Stimulated activated CD4-positive, alpha-beta T cell treated with anti-CD3 and anti-CD28 coated beads, Interleukin-2, amount 100 ng/mL, for 4 hours (primary cell): ENCODE measurements around the gene HMCN1.
"Not testable (repeated sequence)": the region's sequence is repeated elsewhere in the genome, so short reads cannot be mapped to it uniquely, and the experiment has no call there.

Experiments
- DNase-seq: peaks from one replicate; pipeline ENCODE4 v3.0.0-alpha.2; 2020; ENCODE audit warnings: low read depth

The HMCN1 gene

DNA sequence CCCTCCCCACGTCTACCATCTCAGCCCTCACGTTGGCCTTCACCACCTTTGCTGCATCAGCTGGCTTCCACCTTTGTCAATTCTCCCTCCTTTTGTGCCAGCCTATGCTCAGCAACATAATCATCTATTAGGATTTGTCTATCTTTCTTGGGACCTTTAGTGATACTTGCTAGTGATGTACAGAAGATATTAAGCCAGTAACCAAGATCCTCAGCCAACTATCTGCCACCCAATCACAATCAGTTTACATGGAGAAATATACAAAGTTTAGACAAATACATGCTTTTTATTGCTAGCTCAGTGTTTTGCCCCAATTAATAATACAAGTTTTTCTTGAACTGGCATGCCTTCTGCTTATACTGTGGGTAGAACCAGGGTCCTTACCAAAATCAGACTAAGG, 468.6 kb downstream of the HMCN1 start:
- DNase-seq = no peak

DNA sequence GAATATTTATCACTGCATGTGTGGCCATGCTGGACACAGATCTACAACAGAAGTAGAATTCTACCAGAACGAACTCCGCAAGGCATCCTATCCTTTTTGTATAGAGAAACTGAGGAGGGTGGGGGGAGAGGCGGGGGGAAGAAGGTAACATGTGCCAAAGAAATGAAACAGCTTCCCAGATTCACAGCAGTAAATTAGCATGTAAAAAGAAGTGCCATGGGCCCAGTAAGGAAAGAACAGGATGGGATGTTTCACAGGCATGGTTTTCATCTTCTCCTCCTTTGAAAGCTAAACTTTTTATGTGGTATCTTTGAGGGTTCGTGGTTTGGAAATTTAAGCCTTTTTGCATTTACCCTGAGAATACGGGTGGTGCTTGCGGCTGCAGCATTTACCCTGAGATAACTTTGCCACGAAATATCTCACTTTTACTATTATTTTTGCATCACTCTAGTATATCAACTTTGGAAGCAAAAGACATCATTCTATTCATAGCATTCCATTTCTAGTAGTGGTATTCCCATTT, 471.9 kb downstream of the HMCN1 start:
- DNase-seq = no peak

GRCh38 chr1:186207391-186208085, 473.3 kb downstream of the HMCN1 start:
- no peak for DNase-seq

GRCh38 chr1:186208405-186209129, 474.4 kb downstream of the HMCN1 start:
- DNase-seq = no peak

DNA sequence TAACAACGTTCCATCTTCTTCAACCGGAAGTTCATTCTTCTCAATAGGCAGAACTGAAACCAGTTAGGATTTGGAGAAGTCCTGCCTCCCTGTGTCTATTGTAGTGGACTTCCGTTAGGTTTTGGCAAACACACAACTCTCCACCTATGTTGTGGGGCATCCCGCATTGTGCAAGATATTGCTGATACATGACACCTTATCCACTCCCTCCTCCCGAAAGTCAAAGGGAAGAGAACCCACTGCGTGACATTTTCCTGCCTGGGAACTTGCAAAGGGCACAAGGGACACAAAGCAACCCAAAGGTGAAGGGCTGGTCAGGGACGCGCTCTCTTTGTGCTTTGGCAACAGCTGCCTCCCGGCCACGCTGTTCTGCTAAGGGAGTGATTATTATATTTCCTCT, 476.1 kb downstream of the HMCN1 start:
- no peak for DNase-seq

DNA sequence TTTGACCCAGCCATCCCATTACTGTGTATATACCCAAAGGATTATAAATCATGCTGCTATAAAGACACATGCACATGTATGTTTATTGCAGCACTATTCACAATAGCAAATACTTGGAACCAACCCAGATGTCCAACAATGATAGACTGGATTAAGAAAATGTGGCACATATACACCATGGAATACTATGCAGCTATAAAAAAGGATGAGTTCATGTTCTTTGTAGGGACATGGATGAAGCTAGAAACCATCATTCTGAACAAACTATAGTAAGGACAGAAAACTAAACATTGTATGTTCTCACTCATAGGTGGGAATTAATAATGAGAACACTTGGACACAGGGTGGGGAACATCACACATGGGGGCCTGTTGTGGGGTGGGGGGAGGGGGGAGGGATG, 477.4 kb downstream of the HMCN1 start:
- DNase-seq = not testable (repeated sequence)

DNA sequence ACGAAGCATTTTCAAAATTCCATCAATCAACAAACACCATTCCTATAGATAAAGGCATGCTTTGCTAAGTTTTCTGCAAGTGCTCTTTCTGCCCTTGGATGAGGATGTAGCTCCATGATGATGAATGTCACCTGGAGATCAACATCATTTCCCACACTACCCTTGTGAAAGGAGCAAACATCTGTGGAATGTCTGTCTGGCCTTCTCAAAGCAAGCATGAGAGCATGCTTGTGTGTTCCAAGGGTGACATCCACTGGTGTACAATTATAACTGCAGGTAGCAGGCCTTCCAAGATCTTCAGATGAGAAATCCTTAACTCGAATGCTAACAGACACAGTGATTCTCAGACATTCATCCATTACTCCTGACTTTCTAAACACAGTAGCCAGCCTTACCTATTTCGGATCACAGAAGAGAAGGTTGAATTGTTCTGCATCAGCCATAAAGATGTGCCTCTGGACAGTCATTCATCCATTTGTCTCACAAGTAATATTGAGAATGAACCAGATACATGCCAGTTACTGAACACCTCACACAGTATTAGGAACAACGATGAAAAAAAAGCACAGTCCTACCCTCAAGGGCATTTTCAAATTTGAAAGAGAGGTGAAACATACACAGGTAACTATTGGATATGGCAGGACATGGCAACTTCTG, 478.5 kb downstream of the HMCN1 start:
- DNase-seq = no peak

- no peak for DNase-seq
Observed at GRCh38 chr1:186213225-186213607, 479.0 kb downstream of the HMCN1 start.

DNA sequence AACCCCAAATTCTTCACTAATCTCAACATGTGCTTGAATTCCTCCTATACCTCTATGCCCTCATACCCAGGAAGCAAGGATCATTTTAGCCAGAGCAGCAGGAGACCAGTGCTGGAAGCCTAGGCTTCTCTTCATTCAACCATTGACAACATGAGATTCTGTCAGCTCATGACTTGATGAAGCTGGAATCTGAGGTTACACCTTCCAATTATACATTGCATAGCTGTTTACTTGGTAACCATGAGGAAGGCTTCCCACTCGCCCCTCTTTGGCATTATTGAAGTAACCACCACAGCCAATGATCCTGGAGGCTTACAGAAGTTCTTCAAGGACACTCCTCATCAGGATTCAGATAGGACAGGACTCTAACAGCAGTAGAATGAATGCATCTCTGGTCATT, 480.6 kb downstream of the HMCN1 start:
- no peak for DNase-seq

GRCh38 chr1:186215636-186216035, 481.4 kb downstream of the HMCN1 start:
- no peak for DNase-seq

GRCh38 chr1:186218654-186219352, 484.6 kb downstream of the HMCN1 start:
- DNase-seq = no peak

GRCh38 chr1:186220067-186220466, 485.9 kb downstream of the HMCN1 start:
- no peak for DNase-seq

DNA sequence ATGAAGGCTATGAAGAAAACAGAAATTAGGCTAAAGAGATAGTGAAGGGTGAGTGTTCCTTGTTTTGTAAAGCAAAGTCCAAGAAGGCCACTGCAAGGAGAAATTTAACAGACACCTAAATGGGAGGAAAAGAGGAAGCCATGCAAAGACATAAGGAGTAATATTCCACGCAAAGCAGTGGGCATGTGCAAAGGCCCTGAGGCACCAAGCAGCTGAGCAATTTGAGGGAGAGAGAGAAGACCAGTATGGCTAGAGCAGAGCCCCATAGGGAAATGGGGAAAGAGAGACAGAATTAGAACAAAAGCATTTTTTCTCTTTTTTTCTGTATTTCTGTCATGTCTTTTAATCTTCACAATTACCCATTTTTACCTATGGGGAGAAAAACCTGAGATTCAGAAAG, 486.7 kb downstream of the HMCN1 start:
- no peak for DNase-seq

GRCh38 chr1:186225096-186225495, 490.9 kb downstream of the HMCN1 start:
- DNase-seq = no peak

DNA sequence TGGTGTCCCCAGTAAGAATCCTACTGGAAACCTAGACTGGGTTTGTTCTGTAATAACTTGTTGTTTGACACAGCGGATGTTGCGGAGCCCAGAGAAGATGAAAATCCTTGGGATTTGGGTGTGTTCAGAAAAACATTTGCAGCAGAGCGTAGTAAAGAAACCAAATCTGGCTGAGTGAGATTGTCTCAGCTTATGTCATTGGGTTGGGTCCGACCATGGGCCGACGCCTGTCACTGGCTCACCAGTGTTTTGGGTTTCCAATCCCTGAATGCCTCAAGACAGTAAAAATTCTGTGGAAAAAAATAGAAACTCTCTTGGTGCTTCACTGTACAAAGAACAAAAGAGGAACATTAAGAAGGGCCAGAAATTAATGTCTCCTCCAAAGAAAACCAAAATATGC, 494.6 kb downstream of the HMCN1 start:
- DNase-seq = no peak

DNA sequence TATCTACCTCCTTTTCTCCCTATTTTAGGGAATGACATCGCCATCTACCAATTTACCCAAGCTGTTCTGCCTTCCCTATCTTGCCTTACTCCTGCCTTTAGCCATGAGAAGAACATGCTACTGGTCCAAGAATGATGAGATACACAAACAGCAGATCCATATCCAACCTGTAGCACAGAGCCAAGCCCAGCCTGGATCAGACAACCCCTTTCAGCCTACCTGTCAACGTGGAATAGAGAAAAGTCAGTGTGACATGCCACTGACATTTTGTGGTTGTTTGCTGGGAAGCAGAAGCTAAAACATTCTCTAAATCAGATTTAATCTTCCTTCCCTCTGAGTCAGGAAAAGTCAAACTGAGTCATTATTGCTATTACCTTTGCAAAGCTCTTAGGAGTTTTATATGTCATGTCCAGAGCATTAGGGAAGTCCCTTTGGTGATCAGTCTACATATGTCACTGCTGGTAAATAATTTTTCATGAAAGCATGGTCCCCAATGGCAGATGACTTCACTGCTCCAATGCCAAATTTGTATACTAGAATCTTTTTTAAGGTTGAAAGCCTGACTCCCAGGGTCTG, 497.8 kb downstream of the HMCN1 start:
- no peak for DNase-seq

- DNase-seq = no peak
Observed at GRCh38 chr1:186234976-186235686, 500.9 kb downstream of the HMCN1 start.

DNA sequence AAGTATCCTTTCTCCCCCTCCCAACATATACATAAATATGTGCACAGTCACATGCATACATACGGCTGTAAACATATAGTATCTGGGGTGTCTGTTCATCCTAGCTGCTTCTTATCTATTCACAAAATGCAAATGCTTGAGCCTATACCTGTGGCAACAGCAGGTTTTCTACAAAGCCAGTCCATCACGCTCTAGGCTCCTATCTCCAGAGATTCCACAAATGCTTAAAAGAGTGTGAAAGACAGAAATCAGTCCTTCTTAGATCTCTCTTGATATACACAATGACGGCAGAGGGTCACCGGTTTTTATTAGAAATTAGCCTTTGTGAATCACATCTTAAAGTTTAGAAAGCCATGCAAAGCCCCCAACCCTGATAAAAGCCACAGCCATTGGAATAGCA, 501.5 kb downstream of the HMCN1 start:
- no peak for DNase-seq

DNA sequence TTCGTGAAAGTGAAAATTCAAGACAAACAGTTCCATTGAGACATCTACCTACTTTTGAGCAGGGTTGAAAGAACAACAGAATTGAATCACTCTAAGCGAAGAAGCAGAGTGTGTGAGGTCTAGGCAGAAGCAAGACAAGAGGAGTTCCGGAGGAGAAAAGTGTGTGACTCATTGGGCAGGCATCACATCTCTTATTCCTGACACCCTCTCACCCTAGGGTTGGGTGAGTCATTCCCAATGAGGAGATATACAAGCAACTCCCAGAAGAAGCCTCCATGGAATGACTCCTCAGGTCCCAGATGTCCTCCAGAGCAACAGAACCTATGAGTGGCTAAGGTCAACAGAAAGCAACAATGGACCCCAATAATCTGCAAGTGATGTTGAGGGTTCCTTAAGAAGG, 502.7 kb downstream of the HMCN1 start:
- no peak for DNase-seq

- DNase-seq = no peak
Observed at GRCh38 chr1:186239171-186239570, 505.0 kb downstream of the HMCN1 start.

DNA sequence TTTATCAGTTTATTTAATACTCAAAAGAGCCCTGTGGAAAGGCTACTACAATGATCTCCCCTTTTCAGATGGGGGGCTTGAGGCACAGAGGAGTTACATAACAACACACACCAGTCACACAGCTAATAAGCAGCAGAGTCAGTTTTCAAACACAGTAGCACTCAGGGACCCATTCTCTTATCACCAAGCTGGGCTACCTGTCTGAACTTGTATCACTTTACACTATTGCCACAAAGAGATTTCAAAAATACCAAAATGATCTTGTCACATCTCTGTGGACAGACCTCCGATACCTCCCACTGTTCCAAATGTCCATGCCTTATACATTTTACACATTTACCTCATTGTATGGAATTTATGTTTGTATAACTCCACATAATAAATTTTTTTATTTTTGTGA, 506.2 kb downstream of the HMCN1 start:
- no peak for DNase-seq
